ENCODE data around the gene LAMB1. TPM values are rescaled to one million over a fixed set of nuclear protein-coding genes. Genes with fewer than 3 reads are reported as not detected.
A peak's percentile ranks its signal among the peaks of the same experiment; 100 is the strongest.

Gene LAMB1
- total and polyA plus RNA-seq, 12 donors: 33.3 to 145 (median 59.3) TPM

DNA sequence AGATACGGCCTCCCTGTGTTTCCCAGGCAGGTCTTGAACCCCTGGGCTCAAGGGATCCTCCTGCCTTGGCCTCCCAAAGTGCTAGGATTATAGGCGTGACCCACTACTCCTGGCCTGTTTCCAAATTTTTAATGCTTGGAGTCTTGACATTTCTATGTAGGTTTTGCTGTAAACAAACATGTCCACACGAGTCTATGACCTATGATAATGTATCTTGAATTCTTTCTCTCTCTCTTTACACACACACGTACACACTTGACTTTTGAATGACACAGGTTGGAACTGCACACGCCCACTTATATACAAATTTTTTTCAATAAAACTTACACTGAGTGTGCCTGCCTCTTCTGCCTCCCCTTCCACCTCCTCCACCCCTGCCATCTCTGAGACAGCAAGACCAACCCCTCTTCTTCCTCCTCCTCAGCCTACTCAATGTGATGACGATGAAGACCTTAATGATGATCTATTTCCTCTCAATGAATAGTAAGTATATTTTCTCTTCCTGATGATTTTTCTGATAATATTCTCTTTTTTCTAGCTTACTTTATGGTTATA, 44.1 kb upstream of the LAMB1 start:
- H3K9me3 ChIP-seq: no peaks in the 10 kb centered on the region
- DNase-seq (no peak), ATAC-seq (no peak)
- H3K4me3 ChIP-seq: no peak overlapping the region
- H3K4me1 ChIP-seq: peaks cover 0 to 14% (median 7%) of the 10 kb centered on the region in 9 donors
- TF ChIP-seq, protein P1, sequence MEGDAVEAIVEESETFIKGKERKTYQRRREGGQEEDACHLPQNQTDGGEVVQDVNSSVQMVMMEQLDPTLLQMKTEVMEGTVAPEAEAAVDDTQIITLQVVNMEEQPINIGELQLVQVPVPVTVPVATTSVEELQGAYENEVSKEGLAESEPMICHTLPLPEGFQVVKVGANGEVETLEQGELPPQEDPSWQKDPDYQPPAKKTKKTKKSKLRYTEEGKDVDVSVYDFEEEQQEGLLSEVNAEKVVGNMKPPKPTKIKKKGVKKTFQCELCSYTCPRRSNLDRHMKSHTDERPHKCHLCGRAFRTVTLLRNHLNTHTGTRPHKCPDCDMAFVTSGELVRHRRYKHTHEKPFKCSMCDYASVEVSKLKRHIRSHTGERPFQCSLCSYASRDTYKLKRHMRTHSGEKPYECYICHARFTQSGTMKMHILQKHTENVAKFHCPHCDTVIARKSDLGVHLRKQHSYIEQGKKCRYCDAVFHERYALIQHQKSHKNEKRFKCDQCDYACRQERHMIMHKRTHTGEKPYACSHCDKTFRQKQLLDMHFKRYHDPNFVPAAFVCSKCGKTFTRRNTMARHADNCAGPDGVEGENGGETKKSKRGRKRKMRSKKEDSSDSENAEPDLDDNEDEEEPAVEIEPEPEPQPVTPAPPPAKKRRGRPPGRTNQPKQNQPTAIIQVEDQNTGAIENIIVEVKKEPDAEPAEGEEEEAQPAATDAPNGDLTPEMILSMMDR (IDR thresholded peaks at IDR 0.05): no peak
- H3K36me3 ChIP-seq: no peaks in the 10 kb centered on the region
- intact Hi-C loops (cut with DNase I): no loop called here
- WGBS, 2 donors: 91 to 92% methylated on average over 6 of the region's 6 CpGs
- no peaks in the 10 kb centered on the region for H3K27me3 ChIP-seq
- H3K27ac ChIP-seq: no peak overlapping the region

GRCh38 chr7:108045669-108046068, 42.7 kb upstream of the LAMB1 start:
- WGBS, 2 donors: 74 to 84% methylated on average over 1 of the region's 1 CpG

DNA sequence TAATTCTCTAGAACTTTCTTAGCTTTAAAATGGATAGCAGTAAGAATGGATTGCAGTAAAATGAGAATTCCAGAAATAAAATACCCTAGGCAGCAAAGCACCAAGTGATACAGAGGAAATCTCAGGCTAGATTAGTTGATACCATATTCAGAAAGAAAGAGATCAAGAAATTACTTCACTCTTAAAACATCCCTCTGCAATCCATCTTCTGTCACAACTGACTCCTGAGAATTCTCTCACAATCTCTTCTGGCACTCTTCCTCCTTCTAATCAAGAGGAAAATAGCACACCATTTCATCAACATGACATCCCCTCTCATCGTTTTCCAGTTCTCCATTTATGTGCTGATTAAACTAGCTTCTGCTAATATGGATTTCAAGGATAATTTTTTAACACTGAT, 42.2 kb upstream of the LAMB1 start:
- H3K4me1 ChIP-seq: peaks cover 0 to 14% (median 7%) of the 10 kb centered on the region in 9 donors
- peak in 6 of 8 donors; percentile 17 to 72 (median 47) for ATAC-seq
- TF ChIP-seq, protein P1 (IDR thresholded peaks at IDR 0.05): no peak
- H3K36me3 ChIP-seq: no peaks in the 10 kb centered on the region
- peak overlapping the region in 1 of 10 donors; percentile 11 for H3K27ac ChIP-seq
- H3K4me3 ChIP-seq: no peak overlapping the region
- no peaks in the 10 kb centered on the region for H3K9me3 ChIP-seq
- 4 to 16% methylated on average over 1 of the region's 1 CpG for WGBS, 2 donors
- intact Hi-C loops (cut with DNase I): no loop called here
- no peaks in the 10 kb centered on the region for H3K27me3 ChIP-seq
- no peak for DNase-seq

More at GRCh38 chr7:108045669-108046068, 42.7 kb upstream of the LAMB1 start:
- DNase-seq (no peak), ATAC-seq (no peak)
- Histone ChIP-seq H3K9me3 (no peaks in the 10 kb centered on the region), H3K4me3 (no peak overlapping the region), H3K27ac (no peak overlapping the region), H3K27me3 (no peaks in the 10 kb centered on the region), H3K4me1 (peaks cover 0 to 14% (median 7%) of the 10 kb centered on the region in 9 donors), H3K36me3 (no peaks in the 10 kb centered on the region)
- TF ChIP-seq, protein P1 (IDR thresholded peaks at IDR 0.05): no peak
- intact Hi-C loops (cut with DNase I): no loop called here

GRCh38 chr7:108044345-108044744, 41.4 kb upstream of the LAMB1 start:
- WGBS, 2 donors: 96 to 100% methylated on average over 2 of the region's 2 CpGs
- intact Hi-C loops (cut with DNase I): no loop called here
- no peak overlapping the region for H3K27ac ChIP-seq

More at GRCh38 chr7:108044345-108044744, 41.4 kb upstream of the LAMB1 start:
- no peaks in the 10 kb centered on the region for H3K27me3 ChIP-seq
- ATAC-seq: no peak
- peaks cover 0 to 14% (median 7%) of the 10 kb centered on the region in 9 donors for H3K4me1 ChIP-seq
- DNase-seq: no peak
- no peaks in the 10 kb centered on the region for H3K9me3 ChIP-seq
- no peaks in the 10 kb centered on the region for H3K36me3 ChIP-seq
- no peak overlapping the region for H3K4me3 ChIP-seq
- TF ChIP-seq, protein P1 (IDR thresholded peaks at IDR 0.05): no peak
